OCI-LY3 (cell line): ENCODE measurements around the gene RNF175.

Experiments used
- H2AFZ ChIP-seq: fragments of 200-600, 300-600 bp; shearing (Covaris generic); 2 replicates; pipeline ENCODE4 v1.6.0; 2014; ENCODE audit warnings: antibody characterized with exemption, low read depth, low read length
- H3K27ac ChIP-seq: fragments of 200-600, 300-600 bp; sonication (generic); 2 replicates; pipeline ENCODE4 v1.5.1; 2014; ENCODE audit warnings: mild to moderate bottlenecking, low read length, moderate library complexity, mixed read lengths
- H3K27me3 ChIP-seq: fragments of 200-600, 300-600 bp; sonication (generic); 2 replicates; pipeline ENCODE4 v1.6.1; 2014; ENCODE audit warnings: low read depth, low read length, mixed read lengths
- H3K36me3 ChIP-seq: fragments of 200-600, 300-600 bp; sonication (generic); replicated peaks from 2 replicates; pipeline ENCODE3; 2014; ENCODE audit warnings: low read depth, low read length, mixed read lengths
- H3K4me1 ChIP-seq: fragments of 300-600, 200-600 bp; sonication (generic); 2 replicates; pipeline ENCODE4 v1.6.1; 2014; ENCODE audit warnings: low read length, mixed read lengths
- H3K4me2 ChIP-seq: fragments of 200-600, 300-600 bp; sonication (generic); 2 replicates; pipeline ENCODE4 v1.6.1; 2014; ENCODE audit warnings: low read length, mixed read lengths
- H3K4me3 ChIP-seq: fragments of 300-600, 200-600 bp; sonication (generic); 2 replicates; pipeline ENCODE4 v1.5.1; 2014; ENCODE audit warnings: antibody characterized with exemption, mild to moderate bottlenecking, low read length, moderate library complexity
- H3K79me2 ChIP-seq: fragments of 300-600, 200-600 bp; shearing (Covaris generic); 2 replicates; pipeline ENCODE4 v1.6.1; 2014; ENCODE audit warnings: mild to moderate bottlenecking, low read length, mixed read lengths
- H3K9ac ChIP-seq: fragments of 300-600, 200-600 bp; shearing (Covaris generic); 2 replicates; pipeline ENCODE4 v1.6.0; 2014; ENCODE audit warnings: mild to moderate bottlenecking, low read length, moderate library complexity
- H3K9me3 ChIP-seq: fragments of 200-600, 300-600 bp; shearing (Covaris generic); 2 replicates; pipeline ENCODE4 v1.6.1; 2014; ENCODE audit warnings: low read length, mixed read lengths; ENCODE audit not compliant: insufficient read depth
- H4K20me1 ChIP-seq: fragments of 200-600, 300-600 bp; sonication (generic); 2 replicates; pipeline ENCODE4 v1.6.1; 2016; ENCODE audit warnings: low read length, mixed read lengths; ENCODE audit not compliant: insufficient read depth
- EZH2phosphoT487 ChIP-seq: fragments of 200-600 bp; shearing (Covaris generic); IDR thresholded peaks from 2 replicates; pipeline ENCODE4 v1.6.1; 2018; ENCODE audit warnings: antibody characterized with exemption, mixed run types, low read depth
- TF ChIP-seq, protein P1 (sequence below): fragments of 200-600, 300-600 bp; sonication (generic); IDR thresholded peaks from 2 replicates; pipeline ENCODE4 v1.5.1; 2014; ENCODE audit warnings: antibody characterized with exemption, low read length, low read depth

RNF175 gene

DNA sequence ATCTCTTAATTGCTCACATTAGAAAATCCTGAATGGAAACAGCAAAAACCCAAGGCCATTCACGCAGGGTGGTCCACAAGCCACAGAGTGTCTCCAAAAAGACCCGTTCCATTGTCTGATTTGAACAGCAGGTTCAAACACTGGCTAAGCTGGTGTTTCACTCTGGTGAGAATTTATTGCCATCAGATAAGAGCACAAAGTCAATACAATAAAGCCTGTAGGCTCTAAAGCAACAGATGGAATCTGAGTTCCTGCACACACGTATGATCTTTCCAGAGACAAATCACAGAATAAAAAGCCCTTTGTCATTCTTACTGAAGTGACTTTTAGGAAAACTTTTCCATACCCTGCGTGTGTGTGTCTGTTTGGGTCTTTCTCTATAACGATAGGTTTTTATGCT, 34.2 kb upstream of the RNF175 start:
- Histone ChIP-seq H3K9me3 (no peaks in the 10 kb centered on the region), H2AFZ (no peak overlapping the region), H3K9ac (no peak overlapping the region), H3K27me3 (no peaks in the 10 kb centered on the region), H3K36me3 (no peaks in the 10 kb centered on the region), H3K27ac (no peak overlapping the region), H3K79me2 (no peaks in the 10 kb centered on the region), H3K4me2 (no peak overlapping the region), H3K4me3 (no peak overlapping the region), H4K20me1 (no peaks in the 10 kb centered on the region), H3K4me1 (peaks cover 14% of the 10 kb centered on the region)
- TF ChIP-seq, protein P1, sequence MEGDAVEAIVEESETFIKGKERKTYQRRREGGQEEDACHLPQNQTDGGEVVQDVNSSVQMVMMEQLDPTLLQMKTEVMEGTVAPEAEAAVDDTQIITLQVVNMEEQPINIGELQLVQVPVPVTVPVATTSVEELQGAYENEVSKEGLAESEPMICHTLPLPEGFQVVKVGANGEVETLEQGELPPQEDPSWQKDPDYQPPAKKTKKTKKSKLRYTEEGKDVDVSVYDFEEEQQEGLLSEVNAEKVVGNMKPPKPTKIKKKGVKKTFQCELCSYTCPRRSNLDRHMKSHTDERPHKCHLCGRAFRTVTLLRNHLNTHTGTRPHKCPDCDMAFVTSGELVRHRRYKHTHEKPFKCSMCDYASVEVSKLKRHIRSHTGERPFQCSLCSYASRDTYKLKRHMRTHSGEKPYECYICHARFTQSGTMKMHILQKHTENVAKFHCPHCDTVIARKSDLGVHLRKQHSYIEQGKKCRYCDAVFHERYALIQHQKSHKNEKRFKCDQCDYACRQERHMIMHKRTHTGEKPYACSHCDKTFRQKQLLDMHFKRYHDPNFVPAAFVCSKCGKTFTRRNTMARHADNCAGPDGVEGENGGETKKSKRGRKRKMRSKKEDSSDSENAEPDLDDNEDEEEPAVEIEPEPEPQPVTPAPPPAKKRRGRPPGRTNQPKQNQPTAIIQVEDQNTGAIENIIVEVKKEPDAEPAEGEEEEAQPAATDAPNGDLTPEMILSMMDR: no peak
- no peak for TF ChIP-seq EZH2phosphoT487

GRCh38 chr4:153792618-153793247, 32.9 kb upstream of the RNF175 start:
- Histone ChIP-seq H3K9me3 (no peaks in the 10 kb centered on the region), H3K9ac (no peak overlapping the region), H3K36me3 (no peaks in the 10 kb centered on the region), H3K79me2 (no peaks in the 10 kb centered on the region), H2AFZ (no peak overlapping the region), H4K20me1 (no peaks in the 10 kb centered on the region), H3K4me3 (no peak overlapping the region), H3K4me1 (peaks cover 6% of the 10 kb centered on the region), H3K4me2 (no peak overlapping the region), H3K27ac (no peak overlapping the region), H3K27me3 (no peaks in the 10 kb centered on the region)
- TF ChIP-seq, protein P1: no peak
- TF ChIP-seq EZH2phosphoT487: no peak

GRCh38 chr4:153791746-153792617, 32.2 kb upstream of the RNF175 start:
- Histone ChIP-seq H3K4me2 (no peak overlapping the region), H3K27me3 (no peaks in the 10 kb centered on the region), H3K79me2 (no peaks in the 10 kb centered on the region), H3K4me1 (peaks cover 6% of the 10 kb centered on the region), H3K9ac (no peak overlapping the region), H3K36me3 (no peaks in the 10 kb centered on the region), H3K4me3 (no peak overlapping the region), H4K20me1 (no peaks in the 10 kb centered on the region), H3K9me3 (no peaks in the 10 kb centered on the region), H2AFZ (no peak overlapping the region), H3K27ac (no peak overlapping the region)
- TF ChIP-seq, protein P1: peak; percentile 53; the same call in 1 of the 2 replicates
- no peak for TF ChIP-seq EZH2phosphoT487

DNA sequence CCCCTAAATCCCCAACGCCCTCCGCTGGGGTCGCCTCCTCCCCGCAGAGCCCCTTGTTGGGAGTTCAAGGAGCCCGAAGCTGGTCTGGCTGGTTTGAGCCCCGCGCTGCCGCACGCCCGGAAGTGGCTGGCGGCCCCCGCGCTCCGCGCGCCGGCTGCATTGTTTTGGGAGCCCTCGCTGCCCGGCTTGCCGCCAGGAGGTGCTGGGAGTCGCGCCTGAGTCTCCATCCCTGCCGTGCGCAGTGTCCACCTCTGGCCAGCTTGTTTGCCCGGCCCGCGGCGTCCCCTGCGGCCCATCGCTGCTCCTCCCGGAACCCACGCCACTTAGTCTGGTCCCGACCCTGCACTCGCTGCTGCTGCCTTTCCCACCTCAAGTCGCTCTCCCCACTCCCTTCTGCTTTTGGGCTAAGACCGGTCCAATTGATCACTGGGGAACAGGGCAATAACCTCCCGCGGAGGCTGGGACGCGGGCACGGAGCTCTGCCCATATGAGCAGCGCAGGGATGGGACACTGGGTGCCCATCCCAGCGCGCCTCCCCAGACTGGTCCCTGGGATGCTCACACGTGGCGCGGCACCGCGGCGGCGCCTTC, 31.2 kb upstream of the RNF175 start:
- TF ChIP-seq, protein P1: no peak
- TF ChIP-seq EZH2phosphoT487: no peak
- Histone ChIP-seq H3K27ac (no peak overlapping the region), H3K27me3 (no peaks in the 10 kb centered on the region)

More for the DNA sequence above, 31.2 kb upstream of the RNF175 start:
- no peak overlapping the region for H3K4me3 ChIP-seq
- no peaks in the 10 kb centered on the region for H3K79me2 ChIP-seq
- no peaks in the 10 kb centered on the region for H3K36me3 ChIP-seq
- no peak overlapping the region for H3K9ac ChIP-seq
- no peaks in the 10 kb centered on the region for H4K20me1 ChIP-seq
- peaks cover 6% of the 10 kb centered on the region for H3K4me1 ChIP-seq
- no peak overlapping the region for H3K4me2 ChIP-seq
- H3K9me3 ChIP-seq: no peaks in the 10 kb centered on the region
- H2AFZ ChIP-seq: no peak overlapping the region
